ENCODE results near the gene DDX54.

The DDX54 gene

DNA sequence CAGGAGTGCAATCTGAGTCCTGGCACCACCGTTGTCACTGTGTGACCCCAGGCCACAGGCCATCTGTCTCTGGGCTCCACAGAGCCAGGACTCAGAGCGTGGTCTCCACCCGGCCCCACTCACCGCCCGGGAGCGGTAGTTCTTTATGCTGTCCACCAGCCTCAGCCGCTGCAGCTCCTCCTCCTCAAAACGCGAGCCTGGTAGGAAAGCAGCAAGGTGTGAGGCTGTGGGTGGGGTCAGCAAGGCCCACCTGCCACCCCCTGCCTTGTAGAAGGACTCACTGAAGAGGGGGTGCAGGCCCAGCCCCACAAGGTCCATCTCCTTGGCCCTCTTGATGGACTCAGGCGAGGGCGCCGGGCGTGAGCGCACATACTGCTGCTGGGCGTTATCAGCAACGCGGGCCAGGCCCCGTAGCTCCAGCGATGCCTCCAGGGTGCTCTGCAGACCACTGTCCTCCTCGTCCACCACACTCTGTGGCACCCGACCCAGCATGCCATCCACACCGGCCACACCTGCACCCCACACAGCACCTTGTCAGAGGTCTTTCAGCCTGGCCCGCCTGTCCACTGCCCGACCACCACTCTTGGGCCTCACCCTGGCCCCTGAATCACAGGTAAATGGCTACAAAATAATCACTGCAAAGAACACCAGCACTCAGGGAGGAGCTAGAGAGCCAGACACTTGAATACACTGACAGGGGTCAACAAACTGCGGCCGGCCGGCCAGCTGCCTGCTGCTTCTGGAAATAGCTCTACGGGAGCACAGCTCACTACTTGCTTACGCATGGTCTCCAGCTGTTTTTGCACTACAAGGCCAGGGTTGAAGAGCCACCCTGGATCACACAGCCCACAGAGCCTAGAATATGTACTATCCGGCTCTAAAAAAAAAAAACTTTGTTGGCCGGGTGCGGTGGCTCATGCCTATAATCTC, 19.5 kb downstream of the DDX54 start:
- H3K36me3 Mint-ChIP-seq (ENCODE audit: low read depth) = peaks cover 42% of the 10 kb centered on the region
- DNase-seq (no peak), ATAC-seq (no peak)
- no peaks in the 10 kb centered on the region for H3K4me1 Mint-ChIP-seq
- no peak overlapping the region for H3K27ac Mint-ChIP-seq
- H3K4me3 Mint-ChIP-seq = no peak overlapping the region
- no peaks in the 10 kb centered on the region for H3K27me3 Mint-ChIP-seq
- no peaks in the 10 kb centered on the region for H3K9me3 Mint-ChIP-seq

DNA sequence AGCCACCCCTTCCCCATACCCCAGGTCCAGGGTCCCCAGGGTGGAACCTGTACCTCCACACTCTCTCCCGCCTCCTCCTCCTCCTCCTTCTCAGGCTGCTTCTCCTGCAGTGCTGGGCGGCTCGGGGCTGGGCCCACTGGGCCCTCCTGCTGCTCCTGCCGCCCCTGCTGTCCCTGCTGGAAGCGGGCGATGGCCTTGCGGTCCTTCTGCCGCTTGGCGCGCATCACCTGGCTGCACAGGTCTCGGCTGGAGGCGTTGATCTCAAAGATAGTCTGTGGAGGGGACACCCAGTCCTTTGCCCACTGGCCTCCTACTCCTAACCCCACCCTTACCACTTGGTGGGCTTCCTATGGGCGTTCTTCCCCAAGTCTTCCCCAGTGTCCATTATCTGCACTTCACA, 21.3 kb downstream of the DDX54 start:
- Mint-ChIP-seq H3K27me3 (no peaks in the 10 kb centered on the region), H3K36me3 (ENCODE audit: low read depth) (peaks cover 44% of the 10 kb centered on the region), H3K4me1 (no peaks in the 10 kb centered on the region), H3K9me3 (no peaks in the 10 kb centered on the region), H3K27ac (no peak overlapping the region), H3K4me3 (no peak overlapping the region)
- DNase-seq (no peak), ATAC-seq (no peak)

DNA sequence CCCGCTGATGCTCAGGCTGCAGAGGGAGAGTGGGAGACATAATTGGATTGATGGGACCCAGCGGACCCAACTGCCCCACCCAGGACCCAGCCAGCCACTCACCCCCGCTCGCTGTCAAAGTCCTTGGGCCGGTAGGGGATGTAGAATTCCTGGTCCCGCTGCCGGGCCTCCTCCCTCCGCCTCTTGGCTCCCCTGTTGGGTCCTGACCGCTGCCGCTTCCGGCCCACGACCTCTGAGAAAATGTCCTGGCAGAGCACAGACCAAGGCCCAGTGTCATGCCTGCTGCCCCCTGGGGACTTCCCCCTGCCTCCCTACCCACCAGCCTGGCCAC, 22.3 kb downstream of the DDX54 start:
- Mint-ChIP-seq H3K27ac (no peak overlapping the region), H3K36me3 (ENCODE audit: low read depth) (peaks cover 39% of the 10 kb centered on the region), H3K4me3 (no peak overlapping the region), H3K27me3 (no peaks in the 10 kb centered on the region), H3K9me3 (no peaks in the 10 kb centered on the region), H3K4me1 (no peaks in the 10 kb centered on the region)
- DNase-seq (no peak), ATAC-seq (no peak)

DNA sequence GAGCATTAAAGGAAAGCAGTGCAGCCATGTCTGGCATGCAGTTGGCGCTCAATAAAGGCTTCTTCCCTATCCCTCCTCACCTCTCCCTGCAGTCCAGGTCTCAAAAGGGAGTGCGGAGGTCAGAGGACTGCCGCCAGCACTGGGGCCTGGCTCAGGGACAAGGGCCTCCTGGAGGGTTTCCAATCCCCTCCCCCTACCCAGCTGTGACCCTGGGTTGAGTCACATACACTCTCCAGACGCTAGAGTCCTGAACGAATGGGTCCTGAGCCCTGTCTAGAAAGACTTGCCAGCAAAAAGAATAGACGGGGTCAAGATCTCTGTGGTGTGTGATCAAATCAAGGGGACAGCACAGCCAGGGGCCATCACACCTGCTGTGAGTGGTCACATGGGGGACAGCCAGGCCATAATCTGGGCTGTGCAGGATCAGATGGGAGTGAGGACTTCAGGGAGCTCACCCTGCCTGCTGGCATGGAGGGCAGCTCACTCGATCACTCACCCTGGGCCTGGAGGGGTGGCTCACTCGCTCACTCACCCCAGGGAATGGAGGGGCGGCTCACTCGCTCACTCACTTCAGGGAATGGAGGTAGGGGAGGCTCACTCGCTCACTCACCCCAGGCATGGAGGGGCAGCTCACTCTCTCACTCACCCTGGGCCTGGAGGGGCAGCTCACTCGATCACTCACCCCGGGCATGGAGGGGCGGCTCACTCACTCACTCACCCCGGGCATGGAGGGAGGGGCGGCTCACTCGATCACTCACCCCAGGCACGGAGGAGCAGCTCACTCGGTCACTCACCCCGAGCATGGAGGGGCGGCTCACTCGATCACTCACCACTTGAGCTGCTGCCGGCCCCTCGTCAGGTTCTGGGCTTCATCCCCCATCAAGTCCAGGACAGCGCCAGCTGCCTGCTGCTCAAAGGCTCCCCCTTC, 22.9 kb downstream of the DDX54 start:
- no peak overlapping the region for H3K27ac Mint-ChIP-seq
- ATAC-seq = no peak

DNA sequence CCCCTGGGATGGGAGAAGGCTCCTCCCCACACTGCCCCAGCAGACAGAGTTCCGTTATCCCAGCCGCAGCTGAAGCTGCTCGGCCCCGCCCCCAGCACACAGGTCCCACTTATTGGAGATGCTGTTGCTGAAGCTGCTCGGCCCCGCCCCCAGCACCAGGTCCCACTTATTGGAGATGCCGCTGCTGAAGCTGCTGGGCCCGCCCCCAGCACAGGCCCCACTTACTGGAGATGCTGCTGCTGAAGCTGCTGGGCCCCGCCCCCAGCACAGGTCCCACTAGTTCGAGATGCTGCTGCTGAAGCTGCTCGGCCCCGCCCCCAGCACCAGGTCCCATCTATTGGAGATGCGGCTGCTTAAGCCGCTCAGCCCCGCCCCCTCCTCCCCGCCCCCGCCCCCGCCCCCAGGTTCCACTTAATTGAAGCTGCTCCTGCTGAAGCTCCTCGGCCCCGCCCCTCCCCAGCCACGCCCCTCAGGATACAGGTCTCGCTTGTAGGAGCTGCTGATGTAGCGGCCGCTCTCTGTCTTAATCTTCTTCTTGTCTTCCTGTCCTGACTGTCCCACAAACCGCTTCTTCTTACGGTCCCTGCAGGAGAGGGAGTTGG, 23.8 kb downstream of the DDX54 start:
- Mint-ChIP-seq H3K4me3 (no peak overlapping the region), H3K27me3 (no peaks in the 10 kb centered on the region), H3K36me3 (ENCODE audit: low read depth) (peaks cover 37% of the 10 kb centered on the region), H3K4me1 (peaks cover 12% of the 10 kb centered on the region), H3K27ac (no peak overlapping the region), H3K9me3 (no peaks in the 10 kb centered on the region)
- DNase-seq (no peak), ATAC-seq (peak; percentile 37)

More for the DNA sequence above, 22.9 kb downstream of the DDX54 start:
- Mint-ChIP-seq H3K4me1 (peaks cover 5% of the 10 kb centered on the region), H3K27me3 (no peaks in the 10 kb centered on the region), H3K4me3 (no peak overlapping the region), H3K9me3 (no peaks in the 10 kb centered on the region), H3K36me3 (ENCODE audit: low read depth) (peaks cover 39% of the 10 kb centered on the region)
- DNase-seq = no peak

DNA sequence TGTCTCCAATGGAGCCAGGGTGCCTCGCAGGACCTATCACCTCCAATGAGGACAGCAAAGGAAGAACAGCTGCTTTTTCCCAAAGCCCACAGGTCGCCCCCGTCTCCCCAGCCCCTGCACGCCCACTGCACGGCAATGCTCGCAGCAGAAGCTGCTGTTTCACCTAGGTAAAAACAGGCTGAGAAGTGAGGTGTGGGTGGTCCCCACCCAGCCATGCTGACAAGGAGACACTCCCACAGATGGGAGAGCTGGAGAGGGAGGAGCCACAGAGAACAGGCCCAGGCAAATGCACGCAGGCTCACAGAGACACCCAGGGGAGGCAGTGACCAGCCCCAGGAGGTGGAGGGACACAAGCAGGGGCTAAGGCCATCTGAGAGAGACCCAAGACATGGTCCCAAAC, 25.3 kb downstream of the DDX54 start:
- H3K36me3 Mint-ChIP-seq (ENCODE audit: low read depth) = peaks cover 27% of the 10 kb centered on the region

DNA sequence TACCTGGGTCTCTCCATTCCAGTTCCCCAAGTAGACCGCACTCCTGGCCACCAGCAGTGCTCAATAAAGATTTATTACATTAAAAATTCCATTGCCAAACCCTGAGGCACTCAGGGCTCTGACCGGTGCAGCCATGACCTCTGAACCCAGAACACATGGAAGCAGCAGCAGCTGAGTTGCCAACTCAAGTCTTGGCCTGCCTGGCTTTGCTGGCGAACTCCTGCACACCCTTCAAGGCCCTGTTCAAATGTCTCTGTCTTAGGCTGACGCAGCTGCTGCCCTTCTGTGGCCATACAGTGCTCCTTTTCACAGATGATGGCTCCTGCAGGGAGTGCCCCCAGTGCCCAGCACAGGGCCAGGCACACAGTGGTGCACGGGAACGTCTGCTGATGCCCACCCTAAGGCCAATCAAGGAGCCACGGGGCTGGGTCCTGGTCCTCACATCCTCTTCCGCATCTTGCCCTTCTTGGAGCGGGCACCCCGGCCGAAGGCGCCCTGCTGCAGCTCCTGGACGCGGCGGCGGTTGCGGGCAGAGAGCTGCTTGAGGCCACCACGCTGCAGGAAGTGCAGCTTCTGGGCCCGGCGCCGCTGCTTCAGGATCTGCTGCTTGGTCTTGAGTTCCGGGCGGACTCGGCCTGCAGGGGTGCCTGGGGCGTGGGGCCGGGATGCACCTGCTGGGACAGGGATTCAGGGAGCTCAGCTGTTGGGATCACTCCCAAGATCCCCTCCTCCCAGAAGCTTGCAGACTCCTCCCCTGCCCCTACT, 26.7 kb downstream of the DDX54 start:
- peaks cover 25% of the 10 kb centered on the region for H3K36me3 Mint-ChIP-seq (ENCODE audit: low read depth)
- H3K27me3 Mint-ChIP-seq = peaks cover 12% of the 10 kb centered on the region
- DNase-seq (no peak), ATAC-seq (no peak)
- H3K27ac Mint-ChIP-seq = no peak overlapping the region
- no peak overlapping the region for H3K4me3 Mint-ChIP-seq
- no peaks in the 10 kb centered on the region for H3K9me3 Mint-ChIP-seq
- H3K4me1 Mint-ChIP-seq = peaks cover 18% of the 10 kb centered on the region

More for the DNA sequence above, 25.3 kb downstream of the DDX54 start:
- ATAC-seq = no peak
- DNase-seq = no peak
- Mint-ChIP-seq H3K27me3 (peaks cover 6% of the 10 kb centered on the region), H3K27ac (no peak overlapping the region), H3K4me3 (no peak overlapping the region), H3K9me3 (no peaks in the 10 kb centered on the region), H3K4me1 (peaks cover 12% of the 10 kb centered on the region)

DNA sequence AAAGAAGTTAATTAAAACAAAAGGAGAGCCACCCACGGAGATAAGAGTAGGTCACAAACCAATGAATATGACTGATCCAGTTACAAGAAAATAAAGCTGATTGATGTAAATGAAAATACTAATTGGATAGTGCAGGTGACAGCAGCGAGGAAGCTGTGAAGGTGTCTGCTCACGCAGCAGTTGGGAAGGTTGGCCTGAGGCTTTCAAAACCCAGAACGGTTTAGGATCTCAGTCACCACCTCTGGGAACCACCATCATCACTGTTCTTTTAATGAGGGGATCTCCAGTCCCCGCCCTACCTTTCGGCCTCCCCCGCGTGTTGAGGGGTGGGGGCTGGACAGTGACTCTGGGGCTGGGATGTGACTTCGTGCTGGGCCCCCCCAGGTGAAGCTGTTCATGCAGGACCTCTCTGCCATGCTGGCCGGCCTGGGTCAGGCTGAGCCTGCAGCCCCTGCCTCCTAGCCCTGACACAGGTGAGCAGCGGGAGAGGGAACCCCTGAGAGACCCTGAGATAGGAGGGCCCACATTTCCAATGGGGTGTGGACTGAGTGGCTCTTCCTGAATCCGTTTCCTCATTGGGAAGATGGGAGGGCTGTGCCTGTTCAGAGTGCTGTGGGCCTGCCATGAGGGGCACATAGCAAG, 27.9 kb downstream of the DDX54 start:
- Mint-ChIP-seq H3K27me3 (peaks cover 17% of the 10 kb centered on the region), H3K27ac (peak overlapping the region; percentile 7), H3K9me3 (no peaks in the 10 kb centered on the region), H3K4me3 (no peak overlapping the region), H3K36me3 (ENCODE audit: low read depth) (peaks cover 25% of the 10 kb centered on the region), H3K4me1 (peaks cover 26% of the 10 kb centered on the region)
- no peak for DNase-seq
- ATAC-seq = no peak

DNA sequence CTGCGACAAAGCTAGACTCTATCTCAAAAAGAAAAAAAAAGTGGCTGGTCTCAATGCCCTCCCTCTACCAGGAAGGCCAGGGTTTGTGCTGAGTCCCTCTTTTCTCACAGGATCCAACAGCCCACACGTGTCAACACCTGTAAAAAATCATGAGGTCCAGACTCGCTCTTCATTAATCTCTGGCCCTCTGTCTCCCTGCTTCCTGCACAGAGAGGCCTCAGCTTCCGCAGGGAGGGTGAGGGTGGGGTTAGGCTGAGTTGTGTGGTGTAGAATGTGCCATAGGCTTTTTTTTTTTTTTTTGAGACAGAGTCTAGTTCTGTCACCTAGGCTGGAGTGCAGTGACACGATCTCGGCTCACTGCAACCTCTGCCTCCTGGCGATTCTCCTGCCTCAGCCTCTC, 29.6 kb downstream of the DDX54 start:
- Mint-ChIP-seq H3K27me3 (peaks cover 24% of the 10 kb centered on the region), H3K4me1 (peaks cover 30% of the 10 kb centered on the region), H3K4me3 (no peak overlapping the region), H3K36me3 (ENCODE audit: low read depth) (peaks cover 16% of the 10 kb centered on the region), H3K9me3 (no peaks in the 10 kb centered on the region), H3K27ac (no peak overlapping the region)
- no peak for ATAC-seq
- DNase-seq = no peak

DNA sequence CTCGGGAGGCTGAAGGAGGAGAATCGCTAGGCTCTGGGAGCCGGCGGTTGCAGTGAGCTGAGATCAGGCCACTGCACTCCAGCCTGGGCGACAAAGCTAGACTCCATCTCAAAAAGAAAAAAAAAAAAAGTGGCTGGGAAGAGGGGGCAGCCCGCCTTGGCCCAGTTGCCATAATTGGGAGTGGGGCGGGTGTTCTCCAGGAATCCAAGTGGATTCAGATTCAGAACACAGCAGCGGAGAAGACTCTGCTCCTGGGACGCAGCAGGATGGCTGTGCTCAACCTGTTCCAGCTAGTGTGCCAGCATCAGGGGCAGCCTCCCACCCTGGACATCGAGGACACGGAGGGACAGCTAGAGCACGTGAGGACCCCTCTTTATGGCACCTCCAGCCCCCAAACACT, 30.2 kb downstream of the DDX54 start:
- Mint-ChIP-seq H3K9me3 (no peaks in the 10 kb centered on the region), H3K27ac (no peak overlapping the region), H3K4me1 (peaks cover 30% of the 10 kb centered on the region), H3K27me3 (peaks cover 27% of the 10 kb centered on the region), H3K4me3 (no peak overlapping the region), H3K36me3 (ENCODE audit: low read depth) (peaks cover 12% of the 10 kb centered on the region)
- no peak for ATAC-seq
- DNase-seq = no peak

DNA sequence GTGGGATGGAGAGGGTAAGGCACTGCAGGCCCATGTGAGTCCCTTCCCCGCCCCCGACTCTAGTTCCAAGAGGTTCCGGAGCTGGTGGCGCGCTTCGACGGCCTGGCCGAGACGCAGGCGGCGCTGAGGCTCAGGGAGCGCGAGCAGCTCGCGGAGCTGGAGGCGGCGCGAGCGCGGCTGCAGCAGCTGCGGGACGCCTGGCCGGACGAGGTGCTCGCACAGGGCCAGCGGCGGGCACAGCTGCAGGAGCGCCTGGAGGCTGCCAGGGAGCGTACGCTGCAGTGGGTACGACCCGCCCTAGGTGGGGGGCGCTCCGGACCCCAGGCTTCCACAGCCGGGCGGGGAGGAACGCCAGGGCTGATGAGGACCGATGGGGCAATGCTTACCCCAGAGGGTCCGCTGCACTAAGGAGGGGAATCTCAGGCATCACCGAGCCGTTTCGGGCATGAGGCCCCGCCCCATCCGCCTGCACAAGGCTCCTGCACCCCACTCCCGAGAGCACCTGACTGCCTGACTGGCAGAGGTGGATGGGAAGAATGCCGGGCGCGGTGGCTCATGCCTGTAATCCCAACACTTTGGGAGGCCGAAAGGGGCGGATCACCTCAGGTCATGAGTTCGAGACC, 30.8 kb downstream of the DDX54 start:
- peaks cover 7% of the 10 kb centered on the region for H3K36me3 Mint-ChIP-seq (ENCODE audit: low read depth)
- no peak overlapping the region for H3K27ac Mint-ChIP-seq
- H3K9me3 Mint-ChIP-seq = no peaks in the 10 kb centered on the region
- H3K4me1 Mint-ChIP-seq = peaks cover 30% of the 10 kb centered on the region
- H3K4me3 Mint-ChIP-seq = peak overlapping the region; percentile 32
- ATAC-seq (no peak), DNase-seq (peak; percentile 16)
- H3K27me3 Mint-ChIP-seq = peaks cover 27% of the 10 kb centered on the region

DNA sequence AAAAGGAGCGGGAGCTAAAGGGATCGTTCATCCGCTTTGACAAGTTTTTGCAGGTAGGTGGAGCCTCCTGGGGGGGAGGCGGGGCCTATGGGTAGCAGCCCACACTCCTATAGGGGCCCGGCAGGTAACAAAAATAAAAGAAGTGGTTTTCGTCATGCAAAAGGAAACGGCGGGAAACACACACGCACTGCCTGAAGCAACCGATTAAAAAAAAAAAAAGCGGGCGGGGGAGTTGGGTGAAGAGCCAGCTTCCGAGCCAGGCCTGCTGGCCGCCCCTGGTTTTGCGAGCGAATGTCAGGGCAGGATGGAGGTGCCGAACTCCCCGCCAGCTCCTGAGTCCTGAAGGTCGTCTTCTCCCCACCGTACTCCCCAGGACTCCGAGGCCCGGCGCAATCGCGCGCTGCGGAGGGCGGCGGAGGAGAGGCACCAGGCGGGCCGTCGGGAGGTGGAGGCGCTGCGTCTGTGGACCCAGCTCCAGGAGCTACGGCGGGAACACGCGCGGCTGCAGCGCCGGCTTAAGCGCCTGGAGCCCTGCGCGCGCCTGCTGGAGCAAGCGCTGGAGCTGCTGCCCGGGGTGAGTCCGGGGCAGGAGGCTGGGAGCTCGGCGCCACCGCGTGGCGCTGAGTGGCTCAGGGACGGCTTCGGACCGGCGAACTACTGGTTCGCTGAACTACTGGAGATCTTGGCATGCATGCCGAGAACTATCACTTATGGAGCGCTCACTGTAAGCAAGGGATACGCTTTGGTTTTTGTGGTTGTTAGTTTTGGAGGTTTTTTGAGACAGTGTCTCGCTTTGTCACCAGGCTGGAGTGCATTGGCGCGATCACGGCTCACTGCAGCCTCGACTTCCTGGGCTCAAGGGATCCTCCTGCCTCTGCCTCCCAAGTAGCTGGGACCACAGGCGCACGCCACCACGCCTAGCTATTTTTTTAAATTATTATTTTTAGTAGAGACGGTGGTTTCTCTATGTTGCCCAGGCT, 32.2 kb downstream of the DDX54 start:
- Mint-ChIP-seq H3K4me3 (peak overlapping the region; percentile 72), H3K9me3 (no peaks in the 10 kb centered on the region), H3K4me1 (peaks cover 30% of the 10 kb centered on the region), H3K27me3 (peaks cover 27% of the 10 kb centered on the region), H3K36me3 (ENCODE audit: low read depth) (peaks cover 2% of the 10 kb centered on the region), H3K27ac (no peak overlapping the region)
- ATAC-seq (peak; percentile 85), DNase-seq (peak; percentile 65)

Data from activated naive CD8-positive, alpha-beta T cell treated with anti-CD3 and anti-CD28 coated beads, Interleukin-2, amount 50 U/mL, for 24 hours (primary cell).